ENCODE data around the gene JAG1.

The JAG1 gene

GRCh38 chr20:10699489-10699888, 25.7 kb upstream of the JAG1 start:
- no peak for DNase-seq

GRCh38 chr20:10696650-10697049, 22.9 kb upstream of the JAG1 start:
- no peak for DNase-seq

GRCh38 chr20:10689385-10689784, 15.6 kb upstream of the JAG1 start:
- DNase-seq = no peak

GRCh38 chr20:10687895-10688294, 14.1 kb upstream of the JAG1 start:
- DNase-seq = no peak

- no peak for DNase-seq
Measured at GRCh38 chr20:10686356-10687133, 12.7 kb upstream of the JAG1 start.

GRCh38 chr20:10683537-10683936, 9.7 kb upstream of the JAG1 start:
- DNase-seq = no peak

GRCh38 chr20:10682939-10683338, 9.1 kb upstream of the JAG1 start:
- DNase-seq = no peak

GRCh38 chr20:10681494-10681893, 7.7 kb upstream of the JAG1 start:
- no peak for DNase-seq

GRCh38 chr20:10680571-10680970, 6.8 kb upstream of the JAG1 start:
- DNase-seq = no peak

- DNase-seq = no peak
Measured at GRCh38 chr20:10679269-10679668, 5.5 kb upstream of the JAG1 start.

GRCh38 chr20:10676518-10676917, 2.7 kb upstream of the JAG1 start:
- DNase-seq = no peak

GRCh38 chr20:10675450-10675848, 1.6 kb upstream of the JAG1 start:
- no peak for DNase-seq

GRCh38 chr20:10674684-10675449, 1.1 kb upstream of the JAG1 start:
- DNase-seq = peak; percentile 45

GRCh38 chr20:10673176-10673841, 490 bp downstream of the JAG1 start:
- DNase-seq = peak; percentile 81

GRCh38 chr20:10672624-10673127, 1.1 kb downstream of the JAG1 start:
- DNase-seq = peak; percentile 10

- no peak for DNase-seq
Measured at GRCh38 chr20:10671919-10672623, 1.7 kb downstream of the JAG1 start.

GRCh38 chr20:10671221-10671918, 2.4 kb downstream of the JAG1 start:
- DNase-seq = peak; percentile 23

- DNase-seq = no peak
Measured at GRCh38 chr20:10670501-10671220, 3.1 kb downstream of the JAG1 start.

GRCh38 chr20:10669843-10670446, 3.9 kb downstream of the JAG1 start:
- DNase-seq = no peak

GRCh38 chr20:10668677-10669368, 5.0 kb downstream of the JAG1 start:
- no peak for DNase-seq
